HG02610 (cell line): ENCODE results near the gene GAA.

Source experiments
- ATAC-seq: cut with Tn5 transposase; IDR thresholded peaks from one replicate; pipeline ENCODE4 v1.9.1; 2021; ENCODE audit warnings: mild to moderate bottlenecking, moderate library complexity; ENCODE audit not compliant: unreplicated experiment

GAA gene

GRCh38 chr17:80103449-80104085 is 2.2 kb downstream of the GAA start:
- no peak for ATAC-seq

GRCh38 chr17:80104321-80104955 is 3.1 kb downstream of the GAA start:
- no peak for ATAC-seq

DNA sequence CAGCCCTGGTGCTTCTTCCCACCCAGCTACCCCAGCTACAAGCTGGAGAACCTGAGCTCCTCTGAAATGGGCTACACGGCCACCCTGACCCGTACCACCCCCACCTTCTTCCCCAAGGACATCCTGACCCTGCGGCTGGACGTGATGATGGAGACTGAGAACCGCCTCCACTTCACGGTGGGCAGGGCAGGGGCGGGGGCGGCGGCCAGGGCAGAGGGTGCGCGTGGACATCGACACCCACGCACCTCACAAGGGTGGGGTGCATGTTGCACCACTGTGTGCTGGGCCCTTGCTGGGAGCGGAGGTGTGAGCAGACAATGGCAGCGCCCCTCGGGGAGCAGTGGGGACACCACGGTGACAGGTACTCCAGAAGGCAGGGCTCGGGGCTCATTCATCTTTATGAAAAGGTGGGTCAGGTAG is 3.6 kb downstream of the GAA start:
- no peak for ATAC-seq

DNA sequence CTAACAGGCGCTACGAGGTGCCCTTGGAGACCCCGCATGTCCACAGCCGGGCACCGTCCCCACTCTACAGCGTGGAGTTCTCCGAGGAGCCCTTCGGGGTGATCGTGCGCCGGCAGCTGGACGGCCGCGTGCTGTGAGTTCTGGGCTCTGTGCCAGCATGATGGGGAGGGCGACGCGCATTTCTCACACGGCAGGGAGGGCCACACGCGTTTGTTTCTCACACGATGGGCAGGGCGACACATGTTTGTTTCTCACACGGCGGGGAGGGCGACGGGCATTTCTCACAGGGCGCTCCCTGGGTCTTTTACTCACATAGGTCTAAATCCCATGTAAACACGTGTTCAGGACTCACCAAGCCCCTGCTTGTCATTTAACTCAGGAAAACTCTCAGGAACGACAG is 4.4 kb downstream of the GAA start:
- no peak for ATAC-seq

DNA sequence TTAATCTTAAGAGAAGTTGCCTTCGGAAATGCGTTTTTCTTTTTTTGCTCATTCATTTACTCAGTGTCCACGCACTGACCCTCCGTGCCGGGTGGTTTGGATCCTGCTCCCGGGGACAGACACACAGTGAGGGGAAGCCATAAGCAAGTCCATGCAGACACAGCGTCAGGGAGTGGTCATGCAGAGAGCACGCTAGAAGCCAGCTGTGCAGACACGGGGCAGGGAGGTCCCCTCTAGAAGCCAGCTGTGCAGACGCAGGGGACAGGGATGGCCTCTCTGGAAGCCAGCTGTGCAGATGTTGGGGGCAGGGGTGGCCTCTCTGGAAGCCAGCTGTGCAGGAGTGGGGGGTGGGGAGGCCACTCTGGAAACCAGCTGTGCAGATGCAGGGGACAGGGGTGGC is 4.8 kb downstream of the GAA start:
- no peak for ATAC-seq

DNA sequence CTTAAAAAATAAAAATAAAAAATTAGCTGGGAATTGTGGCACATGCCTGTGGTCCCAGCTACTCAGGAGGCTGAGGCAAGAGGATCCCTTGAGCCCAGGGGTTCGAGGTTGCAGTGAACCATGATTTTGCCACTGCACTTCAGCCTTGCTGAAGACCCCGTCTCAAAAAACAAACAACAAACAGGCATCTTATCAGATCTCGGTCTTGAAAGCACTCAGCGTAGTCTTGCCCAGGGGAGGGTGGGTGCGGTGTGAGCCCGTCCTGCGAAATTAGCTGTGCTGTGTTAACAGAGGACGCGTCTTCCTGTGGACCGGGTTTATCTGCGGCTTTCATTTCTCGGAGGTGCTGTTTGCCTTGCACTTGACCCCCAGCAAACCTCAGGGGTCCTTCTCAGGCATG is 5.4 kb downstream of the GAA start:
- ATAC-seq = no peak

GRCh38 chr17:80107231-80108021 is 6.0 kb downstream of the GAA start:
- no peak for ATAC-seq

- ATAC-seq = no peak
Observed at GRCh38 chr17:80108036-80108971, 6.9 kb downstream of the GAA start.

- ATAC-seq = no peak
Observed at GRCh38 chr17:80109066-80109660, 7.8 kb downstream of the GAA start.

DNA sequence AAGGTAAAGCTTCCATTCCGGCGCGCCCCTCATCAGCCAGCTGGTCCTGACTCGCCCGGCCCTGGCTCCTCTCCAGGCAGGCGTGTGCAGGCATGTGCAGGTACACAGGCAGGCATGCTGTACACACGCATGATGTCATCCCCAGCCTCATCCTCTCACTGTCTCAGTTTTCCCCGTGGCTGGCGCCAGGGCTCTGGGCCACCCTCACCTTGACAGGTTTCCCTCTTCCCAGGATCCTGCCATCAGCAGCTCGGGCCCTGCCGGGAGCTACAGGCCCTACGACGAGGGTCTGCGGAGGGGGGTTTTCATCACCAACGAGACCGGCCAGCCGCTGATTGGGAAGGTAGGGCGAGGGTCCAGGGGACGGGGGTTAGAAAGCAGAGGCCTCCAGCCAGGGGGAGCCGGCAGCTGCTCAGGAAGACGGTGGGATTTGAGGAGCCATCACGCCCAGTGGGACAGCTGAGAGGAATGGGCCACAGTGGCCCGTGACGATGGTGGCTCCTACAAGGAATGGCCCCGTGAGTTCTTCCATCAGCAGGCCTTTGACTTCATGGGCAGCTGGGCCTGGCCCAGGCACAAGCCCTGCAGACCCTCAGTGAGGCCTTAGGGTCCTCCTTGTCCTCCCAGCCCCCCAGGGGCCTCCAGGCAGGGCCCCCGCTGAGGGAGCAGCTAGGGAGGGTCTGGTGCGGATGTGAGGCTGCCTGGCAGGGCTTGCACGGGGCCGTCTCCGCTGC is 8.5 kb downstream of the GAA start:
- no peak for ATAC-seq

DNA sequence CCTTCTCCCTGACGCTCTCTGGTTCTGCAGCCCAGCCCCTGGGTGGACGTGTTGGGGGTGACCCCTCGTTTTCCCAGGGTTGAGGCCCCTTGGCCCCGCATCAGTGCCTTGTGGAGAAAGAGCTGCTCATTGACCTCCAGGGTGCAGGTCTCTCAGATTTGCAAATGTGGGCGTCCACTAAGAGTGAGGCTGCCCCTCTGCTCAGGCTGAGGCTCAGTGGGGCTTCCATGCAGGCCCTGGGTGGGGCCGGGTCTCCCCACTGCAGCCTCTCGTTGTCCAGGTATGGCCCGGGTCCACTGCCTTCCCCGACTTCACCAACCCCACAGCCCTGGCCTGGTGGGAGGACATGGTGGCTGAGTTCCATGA is 9.0 kb downstream of the GAA start:
- no peak for ATAC-seq

- ATAC-seq = no peak
Observed at GRCh38 chr17:80110927-80111701, 9.7 kb downstream of the GAA start.

DNA sequence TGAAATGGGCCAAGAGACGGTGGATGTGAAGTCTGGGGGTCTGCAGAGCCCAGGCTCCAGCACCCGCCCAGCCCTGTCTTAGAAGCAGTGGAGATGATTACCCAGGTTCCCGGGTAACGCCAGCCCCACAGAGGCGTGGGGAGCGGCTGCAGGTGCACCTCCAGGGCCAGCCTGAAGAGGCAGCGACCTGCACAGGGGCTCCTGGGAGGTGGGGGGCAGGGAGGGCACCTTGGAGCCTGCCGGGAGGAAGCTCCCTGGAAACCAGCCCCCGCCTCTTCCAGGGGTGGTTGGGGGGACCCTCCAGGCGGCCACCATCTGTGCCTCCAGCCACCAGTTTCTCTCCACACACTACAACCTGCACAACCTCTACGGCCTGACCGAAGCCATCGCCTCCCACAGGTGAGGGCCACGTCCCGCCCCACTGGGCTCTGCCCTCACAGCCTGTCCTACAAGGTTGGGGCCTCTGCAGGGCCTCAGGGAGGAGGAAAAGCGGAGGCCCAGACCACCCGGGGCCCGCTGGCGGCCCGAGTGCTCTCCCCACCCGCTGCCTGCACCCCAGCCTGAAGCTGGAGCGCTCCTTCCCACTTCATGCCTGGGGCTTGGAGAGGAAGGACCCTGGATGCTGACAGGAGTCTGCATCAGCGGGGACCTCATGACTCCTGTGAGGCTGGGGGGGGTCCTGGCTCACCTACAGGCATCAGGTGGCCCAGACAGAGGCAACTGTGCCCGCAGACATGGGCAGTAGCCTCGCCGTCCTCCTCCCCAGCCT is 10.5 kb downstream of the GAA start:
- ATAC-seq = no peak

DNA sequence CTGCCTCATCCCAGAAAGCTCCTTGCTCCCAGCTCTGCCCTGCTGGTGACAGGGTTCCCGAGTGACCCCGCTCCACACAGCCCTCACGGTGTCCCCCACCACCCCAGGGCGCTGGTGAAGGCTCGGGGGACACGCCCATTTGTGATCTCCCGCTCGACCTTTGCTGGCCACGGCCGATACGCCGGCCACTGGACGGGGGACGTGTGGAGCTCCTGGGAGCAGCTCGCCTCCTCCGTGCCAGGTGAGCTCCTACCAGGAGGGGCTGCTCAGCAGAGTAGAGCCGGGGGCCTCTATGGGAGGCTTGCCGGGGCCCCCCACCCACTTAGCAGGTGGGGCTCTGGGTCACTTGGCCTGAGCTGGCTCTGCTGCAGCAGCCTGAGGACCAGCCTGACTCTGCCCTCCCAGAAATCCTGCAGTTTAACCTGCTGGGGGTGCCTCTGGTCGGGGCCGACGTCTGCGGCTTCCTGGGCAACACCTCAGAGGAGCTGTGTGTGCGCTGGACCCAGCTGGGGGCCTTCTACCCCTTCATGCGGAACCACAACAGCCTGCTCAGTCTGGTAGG is 11.2 kb downstream of the GAA start:
- no peak for ATAC-seq

- no peak for ATAC-seq
Observed at GRCh38 chr17:80113033-80113484, 11.7 kb downstream of the GAA start.

- no peak for ATAC-seq
Observed at GRCh38 chr17:80114758-80115157, 13.4 kb downstream of the GAA start.

- no peak for ATAC-seq
Observed at GRCh38 chr17:80115159-80115558, 13.8 kb downstream of the GAA start.

GRCh38 chr17:80116276-80116920 is 15.0 kb downstream of the GAA start:
- ATAC-seq = no peak
